ENCODE measurements around the gene PDCD2.

GRCh38 chr6:170590725-170591124, 6.3 kb upstream of the PDCD2 start:
- TF ChIP-seq ZFX (IDR thresholded peaks at IDR 0.05), result no peak
- TF ChIP-seq CTCF (conservative IDR thresholded peaks at IDR 0.05), result no peak

All from C4-2B (cell line).